ENCODE data around the gene CREG2.

GRCh38 chr2:101431486-101431885 lies 44.2 kb upstream of the CREG2 start:
- TF ChIP-seq RARB (CRISPR knock-in tag; IDR thresholded peaks at IDR 0.05) (no peak), ISL1 (CRISPR knock-in tag; IDR thresholded peaks at IDR 0.05) (no peak), GLIS3 (CRISPR knock-in tag; IDR thresholded peaks at IDR 0.05) (no peak), CSRNP3 (CRISPR knock-in tag; IDR thresholded peaks at IDR 0.05) (no peak), ZC3H10 (CRISPR knock-in tag; IDR thresholded peaks at IDR 0.05) (no peak), ARNTL (CRISPR knock-in tag; IDR thresholded peaks at IDR 0.05; ENCODE audit: borderline replicate concordance, low read depth) (no peak), PATZ1 (CRISPR knock-in tag; IDR thresholded peaks at IDR 0.05; ENCODE audit: borderline replicate concordance) (no peak), CSDC2 (CRISPR knock-in tag; IDR thresholded peaks at IDR 0.05) (no peak), ZFP3 (CRISPR knock-in tag; IDR thresholded peaks at IDR 0.05) (no peak), SNAI2 (CRISPR knock-in tag; IDR thresholded peaks at IDR 0.05) (no peak), CREB5 (CRISPR knock-in tag; IDR thresholded peaks at IDR 0.05; ENCODE audit: low read depth) (no peak), TOX (CRISPR knock-in tag; IDR thresholded peaks at IDR 0.05; ENCODE audit: borderline replicate concordance) (no peak), ZNF70 (CRISPR knock-in tag; IDR thresholded peaks at IDR 0.05) (no peak)

All from SK-N-SH treated with all-trans-retinoic acid at 6 μM for 48 hours (cell line).